Gastroesophageal sphincter (tissue), 3 donors: ENCODE measurements around the gene LASP1.

Source experiments
- CTCF ChIP-seq, 4 experiments: fragments of 200-600 bp in 2 of 4; fragments of 450-650 bp in 2 of 4; sonication (generic) in 1 of 4; IDR thresholded peaks; one replicate each; pipeline ENCODE4 v1.5.1; 2017 to 2019; ENCODE audit warnings: antibody characterized with exemption in 4 of 4, mild to moderate bottlenecking in 2 of 4, moderate library complexity in 2 of 4
- EP300 ChIP-seq: sonication (generic); formaldehyde crosslinking; IDR thresholded peaks from one replicate; pipeline ENCODE4 v1.6.1; 2017; ENCODE audit warnings: antibody characterized with exemption, mild to moderate bottlenecking
- POLR2A ChIP-seq, 2 donors: fragments of 450-650 bp; IDR thresholded peaks; one replicate each; pipeline ENCODE4 v1.6.1; 2017; ENCODE audit warnings: antibody characterized with exemption in 2 of 2, mild to moderate bottlenecking in 2 of 2, moderate library complexity in 1 of 2
- POLR2AphosphoS5 ChIP-seq: sonication (generic); formaldehyde crosslinking; IDR thresholded peaks from one replicate; pipeline ENCODE4 v1.6.1; 2017; ENCODE audit warnings: antibody characterized with exemption

- TF ChIP-seq CTCF (IDR thresholded peaks at IDR 0.05) (no peak), POLR2A (IDR thresholded peaks at IDR 0.05) (no peak), EP300 (no peak), POLR2AphosphoS5 (no peak)
Measured at GRCh38 chr17:38899421-38899820, 29.6 kb downstream of the LASP1 start.
